Stimulated activated memory B cell treated with anti-CD40 and anti-IgM and Interleukin-4, amounts not matched to agents 10 μg/mL and 1 μg/mL and 100 μg/mL, for 72 hours (primary cell): ENCODE results near the gene UBXN6.
A peak's percentile ranks its signal among the peaks of the same experiment; 100 is the strongest.

Experiments used
- ATAC-seq: fragments of 150-1000 bp; cut with Tn5 transposase; 2 replicates; pipeline ENCODE4 v1.10.0; 2021
- H3K27ac Mint-ChIP-seq: one replicate; pipeline ENCODE4 v1.8.0; 2022; ENCODE audit warnings: mild to moderate bottlenecking, mixed read lengths
- H3K27me3 Mint-ChIP-seq: one replicate; pipeline ENCODE4 v1.8.0; 2022; ENCODE audit warnings: mixed read lengths
- H3K36me3 Mint-ChIP-seq: one replicate; pipeline ENCODE4 v1.8.0; 2022; ENCODE audit warnings: mixed read lengths
- H3K4me1 Mint-ChIP-seq: one replicate; pipeline ENCODE4 v1.8.0; 2022; ENCODE audit warnings: mixed read lengths
- H3K4me3 Mint-ChIP-seq: one replicate; pipeline ENCODE4 v1.8.0; 2022; ENCODE audit warnings: mild to moderate bottlenecking, moderate library complexity, mixed read lengths
- H3K9me3 Mint-ChIP-seq: one replicate; pipeline ENCODE4 v1.8.0; 2022; ENCODE audit warnings: mixed read lengths

The UBXN6 gene

DNA sequence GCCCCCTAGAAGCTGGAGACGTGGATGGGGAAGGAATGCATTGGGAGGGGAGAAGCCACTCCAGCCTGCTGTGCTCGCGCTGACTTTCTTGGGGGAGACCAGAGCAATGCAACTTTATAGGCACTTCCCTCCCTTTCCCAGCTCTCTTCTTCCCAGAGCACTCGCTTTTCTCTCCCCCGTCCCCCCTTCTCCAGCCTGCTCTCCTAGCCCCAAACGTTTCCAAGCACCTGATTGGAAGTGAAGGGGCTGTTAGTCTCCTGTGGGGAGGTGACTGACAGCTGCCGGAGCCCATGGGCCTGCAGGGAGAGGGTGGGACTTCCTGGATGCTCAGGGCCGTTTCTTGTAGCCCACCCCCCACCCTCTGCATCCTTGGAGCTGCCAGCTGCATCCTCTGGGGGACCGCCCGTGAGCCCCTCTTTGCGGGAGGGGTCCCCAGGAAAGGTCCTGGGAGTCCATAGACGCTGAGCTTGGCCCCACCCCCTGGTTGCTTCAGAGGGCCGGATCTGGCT lies 17.0 kb upstream of the UBXN6 start:
- no peaks in the 10 kb centered on the region for H3K27me3 Mint-ChIP-seq
- peak overlapping the region; percentile 80 for H3K4me3 Mint-ChIP-seq
- no peak for ATAC-seq
- peak overlapping the region; percentile 72 for H3K27ac Mint-ChIP-seq
- H3K4me1 Mint-ChIP-seq = peaks cover 21% of the 10 kb centered on the region
- H3K36me3 Mint-ChIP-seq = peaks cover 20% of the 10 kb centered on the region
- no peaks in the 10 kb centered on the region for H3K9me3 Mint-ChIP-seq

DNA sequence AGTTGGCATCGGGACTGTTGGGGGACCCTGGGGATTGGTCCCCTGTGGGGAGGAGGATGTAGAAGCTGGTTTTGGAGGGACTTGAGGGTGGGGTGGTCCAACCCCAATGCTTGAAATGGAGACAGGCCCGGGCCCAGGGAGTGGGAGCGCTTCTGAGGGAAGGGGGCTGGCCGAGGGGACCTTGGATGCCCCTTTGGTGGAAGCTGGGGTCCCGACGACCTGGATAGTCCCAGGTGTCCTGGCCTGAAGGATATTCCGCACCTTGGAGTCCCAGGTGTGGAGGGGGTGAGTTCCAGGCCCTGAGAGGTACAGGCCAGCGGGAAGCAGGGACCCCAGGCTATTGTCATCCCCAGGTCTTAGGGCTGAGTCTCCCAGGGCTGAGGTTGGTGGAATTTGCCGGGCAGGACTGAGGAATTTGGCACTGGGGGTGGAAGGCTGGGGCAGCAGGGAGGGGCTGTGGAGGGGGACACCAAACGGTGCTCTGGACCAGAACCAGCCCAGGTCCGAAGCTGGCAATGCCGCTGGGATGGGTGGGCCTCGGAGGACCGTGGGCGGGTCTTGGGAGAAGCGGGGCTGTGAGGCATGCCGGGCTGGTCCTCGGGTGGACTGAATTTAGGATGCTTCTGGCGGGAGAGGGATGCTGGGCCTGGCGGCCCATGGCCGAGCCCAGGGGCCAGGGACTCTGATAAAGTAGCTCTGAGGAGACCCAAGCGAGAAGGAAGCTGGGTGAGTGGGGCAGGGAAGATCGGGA lies 16.3 kb upstream of the UBXN6 start:
- Mint-ChIP-seq H3K4me3 (peak overlapping the region; percentile 80), H3K9me3 (no peaks in the 10 kb centered on the region), H3K27ac (peak overlapping the region; percentile 72)

DNA sequence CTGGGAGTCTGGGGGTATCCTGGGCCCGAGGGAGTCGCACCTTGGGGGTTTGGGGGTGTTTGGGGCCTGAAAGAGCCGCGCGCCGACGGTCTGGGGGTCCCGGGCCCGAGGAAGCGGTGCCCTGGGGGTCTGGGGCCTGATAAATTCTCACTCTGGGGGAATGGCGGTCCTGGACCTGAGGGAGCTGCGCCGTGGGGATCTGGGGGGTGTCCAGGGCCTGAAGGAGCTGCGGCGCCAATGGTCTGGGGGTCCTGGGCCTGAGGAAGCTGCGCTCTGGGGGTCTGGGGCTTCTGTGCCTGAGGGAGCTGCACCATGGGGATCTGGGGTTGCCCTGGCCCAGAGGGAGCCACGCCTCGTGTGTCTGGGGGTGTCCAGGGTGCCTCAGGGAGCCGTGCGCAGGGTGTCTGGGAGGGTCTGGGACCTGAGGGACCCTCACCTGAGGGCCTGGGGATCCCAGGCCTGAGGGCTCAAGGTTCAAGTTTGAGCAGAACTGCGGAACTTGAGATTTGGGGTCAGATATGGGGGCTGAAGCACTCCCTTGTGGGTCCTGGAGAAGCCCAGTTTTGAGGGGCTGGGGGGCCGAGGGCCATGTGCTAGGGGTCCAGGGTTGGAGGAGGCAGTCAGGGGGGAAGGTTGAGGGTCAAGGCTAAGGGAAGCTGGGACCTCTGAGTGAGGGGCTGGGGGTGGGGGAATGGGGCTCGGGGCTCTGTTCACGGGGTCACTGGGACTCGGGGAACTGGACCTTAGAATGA lies 15.6 kb upstream of the UBXN6 start:
- H3K9me3 Mint-ChIP-seq = no peaks in the 10 kb centered on the region
- H3K4me3 Mint-ChIP-seq = peak overlapping the region; percentile 80
- ATAC-seq = no peak
- no peaks in the 10 kb centered on the region for H3K27me3 Mint-ChIP-seq
- H3K36me3 Mint-ChIP-seq = peaks cover 16% of the 10 kb centered on the region
- H3K4me1 Mint-ChIP-seq = peaks cover 21% of the 10 kb centered on the region
- peak overlapping the region; percentile 72 for H3K27ac Mint-ChIP-seq

More for the DNA sequence above, 16.3 kb upstream of the UBXN6 start:
- Mint-ChIP-seq H3K4me1 (peaks cover 21% of the 10 kb centered on the region), H3K27me3 (no peaks in the 10 kb centered on the region), H3K36me3 (peaks cover 20% of the 10 kb centered on the region)
- no peak for ATAC-seq

DNA sequence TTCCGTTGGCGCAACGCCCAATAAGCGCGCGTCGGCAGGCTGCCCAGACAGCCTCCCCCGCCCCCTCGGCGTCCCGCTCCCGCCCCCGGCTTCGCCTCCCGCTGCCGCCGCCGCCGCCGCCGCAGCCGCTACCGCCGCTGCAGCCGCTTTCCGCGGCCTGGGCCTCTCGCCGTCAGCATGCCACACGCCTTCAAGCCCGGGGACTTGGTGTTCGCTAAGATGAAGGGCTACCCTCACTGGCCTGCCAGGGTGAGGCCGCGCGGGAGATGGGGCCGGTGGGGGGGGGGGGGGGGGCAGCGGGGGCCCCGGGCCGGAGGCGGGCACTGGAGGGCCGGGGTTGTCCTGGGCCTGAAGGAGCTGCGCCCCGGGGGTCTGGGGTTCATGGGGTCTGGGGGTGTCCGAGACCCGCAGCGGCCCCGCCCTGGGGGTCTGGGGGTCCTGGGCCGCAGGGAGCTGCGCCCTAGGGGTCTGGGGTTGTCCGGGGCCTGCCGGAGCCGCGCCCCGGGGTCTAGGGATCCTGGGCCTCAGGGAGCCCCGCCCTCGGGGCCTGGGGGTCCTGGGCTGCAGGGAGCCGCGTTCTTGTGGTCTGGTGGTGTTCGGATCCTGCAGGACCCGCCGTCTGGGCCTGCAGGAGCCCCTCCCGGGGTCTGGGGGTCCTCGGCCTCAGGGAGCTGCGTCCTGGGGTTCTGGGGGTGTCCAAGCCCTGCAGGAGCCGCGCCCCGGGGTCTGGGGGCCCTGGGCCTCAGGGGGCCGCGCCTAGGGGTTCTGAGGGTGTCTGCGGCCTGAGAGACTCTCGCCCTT lies 14.8 kb upstream of the UBXN6 start, which contains the start of gene HDGFL2:
Gene HDGFL2, plus strand, starts transcription at position 124 of the 801 bp plus-strand sequence. Its CDS starts 54 bp downstream, at position 178.
- Mint-ChIP-seq H3K36me3 (peaks cover 8% of the 10 kb centered on the region), H3K27me3 (no peaks in the 10 kb centered on the region), H3K4me1 (peaks cover 21% of the 10 kb centered on the region)

DNA sequence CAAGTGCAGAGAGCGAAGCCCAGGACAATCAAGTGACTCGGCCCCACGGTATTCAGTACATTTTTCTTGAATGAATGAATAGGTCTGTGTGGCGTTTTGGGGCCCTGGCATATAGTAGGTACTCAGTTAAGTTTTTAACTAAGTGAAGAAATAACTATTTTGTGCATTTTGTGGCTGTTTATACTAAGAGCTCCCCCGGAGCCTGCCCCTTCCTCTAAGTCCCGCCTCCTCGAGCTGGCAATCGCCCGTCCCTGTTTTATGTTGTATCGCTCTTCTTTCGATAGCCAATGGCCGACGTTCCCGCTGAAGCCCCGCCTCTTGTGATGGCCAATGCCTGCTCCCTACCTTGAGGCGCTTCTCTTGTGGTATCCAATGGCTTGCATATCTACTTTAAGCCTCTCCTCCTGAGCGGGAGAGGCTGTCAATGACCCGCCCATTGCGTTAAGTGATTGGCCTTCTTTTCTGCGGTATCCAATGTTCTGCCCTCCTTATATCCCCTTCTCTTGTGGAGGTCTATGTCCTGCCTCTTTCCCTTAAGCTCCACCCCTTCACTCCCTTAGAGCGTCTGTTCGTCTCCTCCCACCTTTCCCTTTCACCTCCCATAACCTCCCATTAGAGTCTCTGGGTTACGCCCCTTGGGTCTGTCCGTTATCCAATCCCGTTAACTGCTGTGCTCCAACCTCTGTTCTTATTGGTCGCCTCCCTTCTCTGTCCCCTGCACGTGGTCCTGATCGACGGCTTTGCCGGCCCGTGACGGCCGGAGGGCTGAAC lies 14.0 kb upstream of the UBXN6 start:
- H3K4me1 Mint-ChIP-seq = peaks cover 21% of the 10 kb centered on the region

More for the DNA sequence above, 14.8 kb upstream of the UBXN6 start, which contains the start of gene HDGFL2:
- peak within 1 kb of the TSS; percentile 80 for H3K4me3 Mint-ChIP-seq
- ATAC-seq = peak; percentile 1
- no peaks in the 10 kb centered on the region for H3K9me3 Mint-ChIP-seq
- peak within 1 kb of the TSS; percentile 72 for H3K27ac Mint-ChIP-seq

DNA sequence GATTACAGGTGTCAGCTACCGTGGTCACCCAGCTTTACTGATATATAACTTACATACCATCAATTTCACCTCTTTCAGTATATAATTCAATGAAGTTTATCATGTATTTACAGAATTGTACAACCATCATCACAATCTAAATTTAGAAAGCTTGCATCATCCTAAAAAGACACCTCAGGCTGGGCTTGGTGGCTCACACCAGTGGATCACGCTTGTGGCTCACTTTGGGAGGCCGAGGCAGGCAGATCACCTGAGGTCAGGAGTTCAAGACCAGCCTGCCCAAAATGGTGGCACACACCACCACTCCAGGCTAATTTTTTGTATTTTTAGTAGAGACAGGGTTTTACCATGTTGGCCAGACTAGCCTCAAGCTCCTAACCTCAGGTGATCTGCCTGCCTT lies 10.2 kb upstream of the UBXN6 start:
- no peak overlapping the region for H3K4me3 Mint-ChIP-seq
- peaks cover 1% of the 10 kb centered on the region for H3K4me1 Mint-ChIP-seq
- H3K9me3 Mint-ChIP-seq = no peaks in the 10 kb centered on the region
- no peak for ATAC-seq
- H3K36me3 Mint-ChIP-seq = no peaks in the 10 kb centered on the region
- no peaks in the 10 kb centered on the region for H3K27me3 Mint-ChIP-seq
- H3K27ac Mint-ChIP-seq = no peak overlapping the region

More for the DNA sequence above, 14.0 kb upstream of the UBXN6 start:
- H3K27me3 Mint-ChIP-seq = no peaks in the 10 kb centered on the region
- H3K4me3 Mint-ChIP-seq = no peak overlapping the region
- peaks cover 4% of the 10 kb centered on the region for H3K36me3 Mint-ChIP-seq
- no peaks in the 10 kb centered on the region for H3K9me3 Mint-ChIP-seq
- ATAC-seq = peak; percentile 95
- H3K27ac Mint-ChIP-seq = no peak overlapping the region

DNA sequence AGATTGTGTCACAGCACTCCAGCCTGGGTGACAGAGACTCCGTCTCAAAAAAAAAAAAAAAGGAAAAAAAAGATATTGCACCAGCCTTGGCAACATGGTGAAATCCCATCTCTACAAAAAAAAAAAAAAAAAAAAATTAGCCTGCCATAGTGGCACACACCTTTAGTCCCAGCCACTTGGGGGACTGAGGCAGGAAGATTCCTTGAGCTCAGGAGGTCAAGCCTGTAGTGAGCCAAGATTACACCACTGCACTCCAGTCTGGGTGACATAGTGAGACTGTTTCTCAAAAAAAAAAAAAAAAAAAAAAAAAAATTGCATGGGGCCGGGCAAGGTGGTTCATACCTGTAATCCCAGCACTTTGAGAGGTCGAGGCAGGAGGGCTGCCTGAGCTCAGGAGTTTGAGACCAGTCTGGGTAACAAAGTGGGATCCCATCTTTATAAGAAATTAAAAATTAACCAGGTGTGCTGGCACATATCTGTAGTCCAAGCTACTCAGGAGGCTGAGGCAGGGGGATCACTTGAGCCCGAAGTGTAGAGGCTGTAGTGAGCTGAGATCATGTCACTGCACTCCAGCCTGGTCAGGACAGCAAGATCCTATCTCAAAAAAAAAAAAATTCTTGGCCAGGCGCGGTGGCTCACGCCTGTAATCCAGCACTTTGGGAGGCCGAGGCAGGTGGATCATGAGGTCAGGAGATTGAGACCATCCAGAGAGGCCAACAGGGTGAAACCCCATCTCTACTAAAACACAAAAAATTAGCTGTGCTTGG lies 7.4 kb upstream of the UBXN6 start:
- no peak overlapping the region for H3K4me3 Mint-ChIP-seq
- ATAC-seq = no peak
- H3K9me3 Mint-ChIP-seq = no peaks in the 10 kb centered on the region
- H3K4me1 Mint-ChIP-seq = no peaks in the 10 kb centered on the region
- H3K36me3 Mint-ChIP-seq = no peaks in the 10 kb centered on the region
- H3K27me3 Mint-ChIP-seq = no peaks in the 10 kb centered on the region
- no peak overlapping the region for H3K27ac Mint-ChIP-seq

DNA sequence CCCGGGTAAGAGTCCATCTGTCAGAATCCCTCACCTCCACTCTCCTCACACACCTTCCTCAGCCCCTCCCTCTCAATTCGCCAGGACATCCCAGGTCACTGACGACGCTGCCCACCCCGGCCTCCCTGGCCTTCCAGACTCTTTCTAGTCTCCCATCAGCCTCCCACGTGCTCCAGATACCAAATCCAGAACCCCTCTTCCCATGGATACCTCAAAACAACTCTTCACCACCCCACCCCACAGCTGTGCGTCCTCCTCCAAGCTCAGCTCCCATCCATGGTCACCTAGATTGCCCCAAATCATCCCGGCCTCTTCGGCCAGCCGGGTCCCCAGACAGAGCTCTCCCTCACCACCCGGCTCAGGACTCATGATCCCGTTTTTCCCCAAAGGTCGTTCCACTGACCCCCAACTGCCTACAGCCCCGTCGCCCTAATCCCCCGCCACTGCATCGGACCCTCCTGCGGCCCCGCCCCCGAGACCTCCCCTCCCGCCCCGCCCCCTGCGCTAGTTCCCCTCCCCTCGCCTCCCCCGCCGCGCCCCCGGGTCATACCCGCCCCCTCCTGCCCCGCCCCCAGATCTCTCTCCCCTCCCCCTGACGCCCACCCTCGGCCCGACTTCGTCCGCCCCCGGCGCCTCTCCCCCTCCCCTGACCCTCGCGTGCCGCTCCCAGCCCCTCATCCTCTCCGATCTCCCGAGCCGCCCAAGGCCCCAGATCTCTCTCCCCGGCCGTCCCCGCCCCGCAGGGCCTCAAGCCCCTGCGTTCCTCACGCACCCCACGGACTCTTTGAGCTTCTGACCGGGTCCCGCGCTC lies 546 bp downstream of the UBXN6 start:
- H3K36me3 Mint-ChIP-seq = peaks cover 15% of the 10 kb centered on the region
- ATAC-seq = peak; percentile 45
- H3K27ac Mint-ChIP-seq = peak overlapping the region; percentile 78
- H3K9me3 Mint-ChIP-seq = no peaks in the 10 kb centered on the region
- no peaks in the 10 kb centered on the region for H3K27me3 Mint-ChIP-seq
- H3K4me3 Mint-ChIP-seq = peak overlapping the region; percentile 84
- peaks cover 24% of the 10 kb centered on the region for H3K4me1 Mint-ChIP-seq

DNA sequence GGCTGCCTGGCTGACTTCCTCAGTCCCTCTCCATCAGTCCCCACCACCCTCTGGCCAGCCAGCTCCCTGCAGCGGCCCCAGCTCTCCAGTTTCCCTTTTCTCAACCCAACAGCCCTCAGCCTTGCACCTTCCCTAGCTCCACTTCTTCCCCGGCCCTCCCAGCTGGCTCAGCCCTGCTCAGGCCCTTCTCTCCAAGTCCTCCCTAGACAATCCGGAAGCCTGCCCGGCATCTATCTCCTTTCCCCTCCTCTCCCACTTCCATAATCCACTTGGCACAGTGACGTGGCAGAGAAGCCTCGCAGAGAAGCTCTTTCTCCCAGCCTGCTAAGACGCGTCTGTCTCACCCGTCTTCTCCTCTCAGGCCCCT lies 1.1 kb downstream of the UBXN6 start:
- Mint-ChIP-seq H3K27me3 (no peaks in the 10 kb centered on the region), H3K36me3 (peaks cover 19% of the 10 kb centered on the region), H3K4me3 (peak overlapping the region; percentile 84), H3K9me3 (no peaks in the 10 kb centered on the region), H3K27ac (peak overlapping the region; percentile 78), H3K4me1 (peaks cover 24% of the 10 kb centered on the region)
- no peak for ATAC-seq

DNA sequence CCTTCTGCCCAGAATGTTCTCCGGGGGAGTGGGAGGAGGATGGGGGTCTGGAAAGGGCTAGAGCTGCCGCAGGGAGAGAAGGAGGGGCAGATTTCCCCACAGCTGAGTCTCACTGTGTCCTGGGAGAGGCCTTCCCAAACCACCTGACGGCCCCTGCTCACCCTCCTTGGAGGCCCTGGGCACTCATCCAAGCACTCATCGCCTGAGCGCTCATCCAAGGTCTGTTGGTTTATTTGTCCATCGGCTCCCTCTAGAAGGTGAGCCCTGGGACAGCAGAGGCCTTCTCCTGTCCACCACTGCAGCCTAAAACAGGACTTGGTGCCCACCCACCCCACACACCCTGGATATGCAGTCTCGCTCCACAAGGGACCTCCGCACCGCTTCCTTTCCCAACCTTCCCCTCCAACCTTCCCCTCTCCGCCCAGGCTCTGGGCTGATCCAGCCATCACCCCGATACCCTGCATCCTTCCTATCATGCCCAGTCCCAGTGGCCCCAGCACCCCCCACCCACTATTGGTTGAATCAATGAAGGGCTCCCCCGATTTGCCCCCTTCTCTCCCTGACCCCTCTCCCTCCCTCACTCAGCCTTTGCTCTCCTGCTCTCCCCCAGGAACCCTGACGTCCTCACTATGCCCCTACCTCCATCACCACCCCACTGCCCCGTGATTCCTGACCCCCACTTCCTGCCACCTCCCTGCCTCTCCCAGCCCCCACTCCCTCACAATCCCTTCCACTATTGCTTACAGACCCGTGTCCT lies 1.7 kb downstream of the UBXN6 start:
- peak overlapping the region; percentile 78 for H3K27ac Mint-ChIP-seq
- peaks cover 19% of the 10 kb centered on the region for H3K36me3 Mint-ChIP-seq
- ATAC-seq = no peak
- no peaks in the 10 kb centered on the region for H3K27me3 Mint-ChIP-seq
- no peaks in the 10 kb centered on the region for H3K9me3 Mint-ChIP-seq
- H3K4me3 Mint-ChIP-seq = peak overlapping the region; percentile 84
- H3K4me1 Mint-ChIP-seq = peaks cover 24% of the 10 kb centered on the region

DNA sequence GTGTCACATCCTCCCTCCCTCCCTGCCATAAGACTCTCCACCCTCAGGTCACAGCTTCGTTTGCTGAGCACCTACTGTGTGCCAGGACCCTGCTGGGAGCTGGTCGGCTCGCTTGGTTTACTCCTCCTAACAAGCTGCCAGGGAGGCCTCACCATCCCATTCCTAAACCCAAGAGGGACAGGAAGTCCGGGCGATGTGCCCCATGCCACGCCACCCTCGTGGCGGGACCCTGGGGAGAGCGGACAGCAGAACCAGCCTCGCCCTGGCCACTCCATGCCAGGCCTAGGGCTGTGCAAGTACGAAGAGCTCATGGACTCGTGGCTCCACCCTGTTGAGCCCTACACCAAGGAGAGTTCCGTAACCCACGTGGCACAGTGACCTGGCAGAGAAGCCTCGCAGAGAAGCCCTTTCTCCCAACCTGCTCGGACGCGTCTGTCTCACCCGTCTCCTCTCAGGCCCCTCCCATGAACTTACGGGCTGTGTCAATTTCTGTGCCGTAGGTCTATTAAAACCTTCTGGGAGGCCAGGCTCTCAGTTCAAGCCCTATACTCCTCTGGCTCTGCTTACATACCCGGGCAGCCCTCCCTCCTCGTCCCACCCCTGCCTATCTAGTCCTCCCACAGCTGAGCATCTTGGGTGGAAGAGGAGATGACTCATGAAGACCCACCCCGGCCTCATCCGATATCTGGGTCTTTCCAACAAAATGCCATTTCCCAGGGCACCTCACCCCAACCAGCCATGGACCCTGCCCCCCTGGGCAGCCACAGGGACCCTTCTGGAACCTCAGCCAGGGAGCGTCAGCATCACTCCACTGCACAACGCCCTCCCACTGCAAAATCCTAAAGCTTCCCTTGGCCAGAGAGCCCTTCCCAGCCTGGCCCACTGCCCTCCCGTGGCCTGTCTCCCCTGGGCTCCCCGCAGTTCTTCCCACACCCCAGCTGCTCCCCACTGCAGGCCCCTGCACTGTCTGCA lies 2.6 kb downstream of the UBXN6 start:
- no peaks in the 10 kb centered on the region for H3K27me3 Mint-ChIP-seq
- H3K27ac Mint-ChIP-seq = peak overlapping the region; percentile 78
- H3K4me3 Mint-ChIP-seq = no peak overlapping the region
- H3K9me3 Mint-ChIP-seq = no peaks in the 10 kb centered on the region
- no peak for ATAC-seq
- H3K36me3 Mint-ChIP-seq = peaks cover 23% of the 10 kb centered on the region
- H3K4me1 Mint-ChIP-seq = peaks cover 24% of the 10 kb centered on the region
